Measurements from ENCODE around the gene CXXC1.
"Not testable (repeated sequence)": the region's sequence is repeated elsewhere in the genome, so short reads cannot be mapped to it uniquely, and the experiment has no call there.

The CXXC1 gene

DNA sequence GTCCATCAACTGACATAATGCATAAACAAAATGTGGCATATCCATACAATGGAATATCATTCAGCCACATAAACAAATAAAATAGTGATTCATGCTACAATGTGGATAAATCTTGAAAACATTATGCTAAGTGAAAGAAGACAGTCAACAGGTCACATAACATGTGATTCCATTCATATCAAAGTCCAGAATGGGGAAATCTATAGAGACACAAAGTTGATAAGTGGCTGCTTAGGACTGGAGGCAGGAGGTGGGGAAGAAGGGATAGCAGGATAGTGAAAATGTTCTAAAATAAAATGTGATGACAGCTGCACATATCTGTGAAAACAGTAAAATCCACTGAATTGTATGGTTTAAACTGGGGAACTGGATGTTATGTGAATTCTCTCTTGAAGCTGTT, 39.9 kb downstream of the CXXC1 start:
- no peak overlapping the region for H3K4me3 ChIP-seq (ENCODE audit: low read depth, low read length)
- TF ChIP-seq, protein P1, sequence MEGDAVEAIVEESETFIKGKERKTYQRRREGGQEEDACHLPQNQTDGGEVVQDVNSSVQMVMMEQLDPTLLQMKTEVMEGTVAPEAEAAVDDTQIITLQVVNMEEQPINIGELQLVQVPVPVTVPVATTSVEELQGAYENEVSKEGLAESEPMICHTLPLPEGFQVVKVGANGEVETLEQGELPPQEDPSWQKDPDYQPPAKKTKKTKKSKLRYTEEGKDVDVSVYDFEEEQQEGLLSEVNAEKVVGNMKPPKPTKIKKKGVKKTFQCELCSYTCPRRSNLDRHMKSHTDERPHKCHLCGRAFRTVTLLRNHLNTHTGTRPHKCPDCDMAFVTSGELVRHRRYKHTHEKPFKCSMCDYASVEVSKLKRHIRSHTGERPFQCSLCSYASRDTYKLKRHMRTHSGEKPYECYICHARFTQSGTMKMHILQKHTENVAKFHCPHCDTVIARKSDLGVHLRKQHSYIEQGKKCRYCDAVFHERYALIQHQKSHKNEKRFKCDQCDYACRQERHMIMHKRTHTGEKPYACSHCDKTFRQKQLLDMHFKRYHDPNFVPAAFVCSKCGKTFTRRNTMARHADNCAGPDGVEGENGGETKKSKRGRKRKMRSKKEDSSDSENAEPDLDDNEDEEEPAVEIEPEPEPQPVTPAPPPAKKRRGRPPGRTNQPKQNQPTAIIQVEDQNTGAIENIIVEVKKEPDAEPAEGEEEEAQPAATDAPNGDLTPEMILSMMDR (IDR thresholded peaks at IDR 0.05; ENCODE audit: low read depth, low read length) = no peak

DNA sequence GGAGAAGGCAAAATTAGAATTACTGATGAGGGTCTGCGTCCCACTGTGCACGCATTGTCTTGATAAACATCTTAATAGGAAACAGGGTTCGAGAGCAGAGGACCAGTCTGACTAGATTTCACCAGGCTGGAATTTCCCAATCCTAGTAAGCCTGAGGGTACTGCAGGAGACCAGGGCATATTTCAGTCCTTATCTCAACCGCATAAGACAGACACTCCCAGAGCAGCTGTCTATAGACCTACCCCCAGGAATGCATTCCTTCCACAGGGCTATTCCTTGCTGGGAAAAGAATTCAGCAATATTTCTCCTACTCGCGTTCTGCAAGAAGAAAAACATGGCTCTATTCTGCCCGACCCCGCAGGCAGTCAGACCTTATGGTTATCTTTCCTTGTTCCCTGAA, 45.7 kb downstream of the CXXC1 start:
- not testable (repeated sequence) for H3K4me3 ChIP-seq (ENCODE audit: low read depth, low read length)

DNA sequence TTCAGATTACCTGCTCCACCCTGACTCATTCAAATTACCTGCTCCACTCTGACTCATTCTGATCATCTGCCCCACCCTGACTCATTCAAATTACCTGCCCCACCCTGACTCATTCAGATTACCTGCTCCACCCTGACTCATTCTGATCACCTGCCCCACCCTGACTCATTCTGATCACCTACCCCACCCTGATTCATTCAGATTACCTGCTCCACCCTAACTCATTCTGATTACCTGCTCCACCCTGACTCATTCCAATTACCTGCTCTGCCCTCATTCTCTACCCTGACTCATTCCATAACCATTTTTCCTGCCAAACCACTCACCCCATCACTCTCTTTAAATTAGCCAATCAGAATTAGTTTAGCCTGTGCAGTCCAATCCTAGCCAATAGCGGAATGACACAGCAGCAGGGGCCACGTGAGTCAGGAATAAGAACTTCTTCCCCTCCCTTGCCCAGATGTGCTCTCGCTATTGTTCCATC, 47.4 kb downstream of the CXXC1 start:
- TF ChIP-seq, protein P1 (IDR thresholded peaks at IDR 0.05; ENCODE audit: low read depth, low read length) = no peak
- H3K4me3 ChIP-seq (ENCODE audit: low read depth, low read length) = no peak overlapping the region

DNA sequence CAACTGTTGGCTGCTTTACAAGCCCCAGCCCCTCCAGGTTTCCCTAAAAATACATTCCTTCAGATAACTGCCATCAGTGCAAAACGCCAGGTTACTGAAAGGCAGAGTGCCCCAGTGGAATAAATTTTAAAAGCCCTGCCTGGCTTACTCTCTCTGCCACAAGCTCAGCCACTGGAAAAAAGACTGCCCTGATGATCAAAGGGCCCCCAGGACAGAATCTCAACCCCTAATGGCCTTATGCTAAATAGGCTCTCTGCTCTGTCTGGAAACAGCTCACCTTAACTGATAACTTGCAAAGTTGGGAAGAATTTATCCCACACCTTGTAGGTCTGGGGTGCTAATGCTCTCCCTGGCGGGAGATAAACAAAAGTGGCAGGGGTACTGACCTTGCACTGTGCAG, 55.1 kb downstream of the CXXC1 start:
- no peak overlapping the region for H3K4me3 ChIP-seq (ENCODE audit: low read depth, low read length)
- TF ChIP-seq, protein P1 (IDR thresholded peaks at IDR 0.05; ENCODE audit: low read depth, low read length) = no peak

Measured in WI38 (cell line).